ENCODE results near the gene MAPK8IP1. TPM values are rescaled to one million over a fixed set of nuclear protein-coding genes. Genes with fewer than 3 reads are reported as not detected.

MAPK8IP1 gene
- total and polyA plus RNA-seq, 2 experiments from 2014 or later, result 5.9 to 39.4 TPM

DNA sequence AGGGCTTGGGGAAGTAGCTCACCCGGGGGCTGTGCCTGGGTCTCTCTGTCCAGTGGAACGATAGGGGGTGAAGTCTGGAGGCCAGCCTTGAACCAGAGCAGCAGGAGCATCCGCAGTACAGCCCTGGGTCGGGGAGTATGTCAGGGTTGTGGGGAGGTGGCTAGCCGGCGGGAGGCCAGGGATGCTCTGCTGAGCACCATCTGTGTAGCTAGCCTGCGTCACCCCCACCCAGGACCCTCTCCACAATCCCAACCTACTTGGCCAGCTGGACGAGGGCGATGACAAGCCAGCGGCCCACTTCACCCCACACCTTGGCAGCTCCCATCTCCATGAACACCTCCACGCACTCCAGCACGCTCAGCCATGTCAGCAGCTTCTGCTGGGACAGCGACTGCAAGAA, 30.0 kb downstream of the MAPK8IP1 start (continued):
- no peak for TF ChIP-seq CTCF (conservative IDR thresholded peaks at IDR 0.05; ENCODE audit: low read depth in 2 of 2)
- no peak for TF ChIP-seq ZNF114 (CRISPR knock-in tag; IDR thresholded peaks at IDR 0.05)

- no peak overlapping the region; the same call in 1 of the 2 replicates for H3K27ac Mint-ChIP-seq
- Histone ChIP-seq H3K27ac (ENCODE audit: low read depth) (peak overlapping the region; percentile 73), H3K79me2 (replicated peaks; ENCODE audit: insufficient read depth) (peaks cover 8% of the 10 kb centered on the region), H3K4me2 (peak overlapping the region; percentile 93), H3K27me3 (ENCODE audit: insufficient read depth) (peaks cover 9% of the 10 kb centered on the region; the same call in 1 of the 2 replicates), H3F3A (replicated peaks; ENCODE audit: low read depth) (peaks cover 23% of the 10 kb centered on the region), H3K9me2 (ENCODE audit: insufficient read depth) (no peaks in the 10 kb centered on the region), H3K4me1 (ENCODE audit: insufficient read depth) (peaks cover 32% of the 10 kb centered on the region), H4K20me1 (replicated peaks; ENCODE audit: insufficient read depth) (no peaks in the 10 kb centered on the region; the same call in none of the 2 replicates), H3K4me3 (peak overlapping the region; percentile 95), H2AFZ (peak overlapping the region; percentile 16; the same call in 1 of the 2 replicates), H3K36me3 (ENCODE audit: insufficient read depth) (no peaks in the 10 kb centered on the region)
- TF ChIP-seq POLR2AphosphoS5 (IDR thresholded peaks at IDR 0.05; ENCODE audit: low read depth) (no peak), ETS1 (IDR thresholded peaks at IDR 0.05) (no peak), EZH2 (IDR thresholded peaks at IDR 0.05; ENCODE audit: low read depth, unreplicated experiment) (no peak), NANOG (IDR thresholded peaks at IDR 0.05; ENCODE audit: borderline replicate concordance) (no peak), EZH2phosphoT487 (IDR thresholded peaks at IDR 0.05; ENCODE audit: unreplicated experiment) (no peak), STAT1 (IDR thresholded peaks at IDR 0.05; ENCODE audit: unreplicated experiment) (no peak), CTCF (conservative IDR thresholded peaks at IDR 0.05; ENCODE audit: low read depth in 2 of 2) (no peak), ZNF462 (CRISPR knock-in tag; IDR thresholded peaks at IDR 0.05) (no peak)
- no peaks in the 10 kb centered on the region for H3K9me3 Mint-ChIP-seq
- DNase-seq (ENCODE audit: low spot score) (no peak), ATAC-seq (no peak)
- peaks cover 3% of the 10 kb centered on the region; the same call in 1 of the 3 replicates for H3K36me3 Mint-ChIP-seq (ENCODE audit: low read depth)
- H3K4me3 Mint-ChIP-seq, result peak overlapping the region; percentile 96
- peaks cover 32% of the 10 kb centered on the region for H3K27me3 Mint-ChIP-seq (ENCODE audit: insufficient read depth, low read depth, poor library complexity)
- peaks cover 27% of the 10 kb centered on the region for H3K4me1 Mint-ChIP-seq
Measured at GRCh38 chr11:45917286-45917622, 31.8 kb downstream of the MAPK8IP1 start.
